ENCODE results near the gene RFNG. TPM values are rescaled to one million over a fixed set of nuclear protein-coding genes. Genes with fewer than 3 reads are reported as not detected.

RFNG gene
- total RNA-seq, 2 donors from 2014 or later, result 37.9 to 43.1 TPM

GRCh38 chr17:82022981-82023446, 28.6 kb downstream of the RFNG start, which contains the start of gene LRRC45:
Gene LRRC45, plus strand, starts transcription at chr17:82023305. Its CDS starts 339 bp downstream, at chr17:82023644.
- peak within 1 kb of the TSS in 3 of 4 donors; percentile 43 to 81 (median 77) for H3K27ac ChIP-seq
- ATAC-seq (peak; percentile 95), DNase-seq (peak; percentile 100)
- TF ChIP-seq CTCF (IDR thresholded peaks at IDR 0.05), result no peak
- no peak for TF ChIP-seq POLR2A (IDR thresholded peaks at IDR 0.05)
- H3K36me3 ChIP-seq (replicated peaks in 1 of 2; ENCODE audit: insufficient read depth in 1 of 2, low read depth in 2 of 2), result no peaks in the 10 kb centered on the region
- WGBS, 2 donors, result 0% methylated on average over 41 of the region's 42 CpGs; no CpG with 5 or more reads in 1 of the 2 donors
- peak within 1 kb of the TSS; percentile 89 to 93 for H3K4me3 ChIP-seq
- H3K4me1 ChIP-seq, result peaks cover 52% of the 10 kb centered on the region
- no peaks in the 10 kb centered on the region for H3K27me3 ChIP-seq
- no peaks in the 10 kb centered on the region for H3K9me3 ChIP-seq
- intact Hi-C loops (cut with DNase I), result no loop called here

- 0% methylated on average over 9 to 51 of the region's 64 CpGs for WGBS, 2 donors
- Histone ChIP-seq H3K4me1 (peaks cover 58% of the 10 kb centered on the region), H3K27me3 (no peaks in the 10 kb centered on the region), H3K4me3 (peak within 1 kb of the TSS; percentile 89 to 93), H3K9me3 (no peaks in the 10 kb centered on the region), H3K27ac (peak within 1 kb of the TSS in 3 of 4 donors; percentile 43 to 81 (median 77)), H3K36me3 (replicated peaks in 1 of 2; ENCODE audit: insufficient read depth in 1 of 2, low read depth in 2 of 2) (no peaks in the 10 kb centered on the region)
- no peak for ATAC-seq
- TF ChIP-seq POLR2A (IDR thresholded peaks at IDR 0.05) (peak; percentile 53 to 79 (median 78)), CTCF (IDR thresholded peaks at IDR 0.05) (peak in 1 of 7 experiments; percentile 11)
- intact Hi-C loops (cut with DNase I), result no loop called here
- no peak for DNase-seq
These were observed 29.2 kb downstream of the RFNG start, which contains the start of gene CENPX for GRCh38 chr17:82022310-82022980. Gene CENPX, minus strand, starts transcription at chr17:82022878. Its CDS starts 17 bp downstream, at chr17:82022861.

GRCh38 chr17:82021900-82022309, 29.7 kb downstream of the RFNG start:
- no peaks in the 10 kb centered on the region for H3K27me3 ChIP-seq
- H3K9me3 ChIP-seq, result no peaks in the 10 kb centered on the region
- 2 to 6% methylated on average over 10 of the region's 10 CpGs for WGBS, 2 donors
- peak overlapping the region; percentile 89 to 93 for H3K4me3 ChIP-seq
- no peak for TF ChIP-seq POLR2A (IDR thresholded peaks at IDR 0.05)
- TF ChIP-seq CTCF (IDR thresholded peaks at IDR 0.05), result no peak
- peaks cover 59% of the 10 kb centered on the region for H3K4me1 ChIP-seq
- intact Hi-C loops (cut with DNase I), result no loop called here
- DNase-seq (no peak), ATAC-seq (no peak)
- peak overlapping the region in 1 of 4 donors; percentile 43 for H3K27ac ChIP-seq
- H3K36me3 ChIP-seq (replicated peaks in 1 of 2; ENCODE audit: insufficient read depth in 1 of 2, low read depth in 2 of 2), result no peaks in the 10 kb centered on the region

- Histone ChIP-seq H3K27me3 (no peaks in the 10 kb centered on the region), H3K27ac (no peak overlapping the region), H3K9me3 (no peaks in the 10 kb centered on the region), H3K4me1 (peaks cover 59% of the 10 kb centered on the region), H3K36me3 (replicated peaks in 1 of 2; ENCODE audit: insufficient read depth in 1 of 2, low read depth in 2 of 2) (no peaks in the 10 kb centered on the region), H3K4me3 (peak overlapping the region in 1 of 2 donors; percentile 89)
- DNase-seq (peak; percentile 80 to 85 (median 82)), ATAC-seq (no peak)
- intact Hi-C loops (cut with DNase I), result no loop called here
- WGBS, 2 donors, result 14 to 16% methylated on average over 9 to 25 of the region's 25 CpGs
- TF ChIP-seq CTCF (IDR thresholded peaks at IDR 0.05) (peak; percentile 21 to 89 (median 82)), POLR2A (IDR thresholded peaks at IDR 0.05) (no peak)
These were observed 30.3 kb downstream of the RFNG start for GRCh38 chr17:82021107-82021899.
